Measurements from ENCODE around the gene FUT8.

DNA sequence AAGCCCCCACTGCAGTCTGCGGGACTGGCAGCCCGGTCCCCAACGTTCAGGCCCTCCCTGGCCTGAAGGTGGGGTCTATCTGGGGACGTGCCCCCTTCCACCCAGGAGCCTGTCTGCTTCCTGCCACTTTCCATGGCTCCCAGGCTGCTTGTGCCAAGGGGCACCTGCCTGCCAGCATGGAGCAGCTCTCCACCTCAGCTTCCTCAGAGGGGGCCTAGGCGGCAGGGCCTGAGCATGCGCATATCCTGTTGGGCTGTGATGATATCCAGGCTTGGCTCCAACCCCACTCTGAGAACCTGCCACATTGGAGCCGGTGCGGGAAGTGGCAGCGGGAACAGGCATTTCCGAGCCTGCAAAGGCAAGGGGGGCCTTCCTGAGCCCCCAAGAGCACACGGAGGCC is 57.4 kb downstream of the FUT8 start:
- TF ChIP-seq, protein P1, sequence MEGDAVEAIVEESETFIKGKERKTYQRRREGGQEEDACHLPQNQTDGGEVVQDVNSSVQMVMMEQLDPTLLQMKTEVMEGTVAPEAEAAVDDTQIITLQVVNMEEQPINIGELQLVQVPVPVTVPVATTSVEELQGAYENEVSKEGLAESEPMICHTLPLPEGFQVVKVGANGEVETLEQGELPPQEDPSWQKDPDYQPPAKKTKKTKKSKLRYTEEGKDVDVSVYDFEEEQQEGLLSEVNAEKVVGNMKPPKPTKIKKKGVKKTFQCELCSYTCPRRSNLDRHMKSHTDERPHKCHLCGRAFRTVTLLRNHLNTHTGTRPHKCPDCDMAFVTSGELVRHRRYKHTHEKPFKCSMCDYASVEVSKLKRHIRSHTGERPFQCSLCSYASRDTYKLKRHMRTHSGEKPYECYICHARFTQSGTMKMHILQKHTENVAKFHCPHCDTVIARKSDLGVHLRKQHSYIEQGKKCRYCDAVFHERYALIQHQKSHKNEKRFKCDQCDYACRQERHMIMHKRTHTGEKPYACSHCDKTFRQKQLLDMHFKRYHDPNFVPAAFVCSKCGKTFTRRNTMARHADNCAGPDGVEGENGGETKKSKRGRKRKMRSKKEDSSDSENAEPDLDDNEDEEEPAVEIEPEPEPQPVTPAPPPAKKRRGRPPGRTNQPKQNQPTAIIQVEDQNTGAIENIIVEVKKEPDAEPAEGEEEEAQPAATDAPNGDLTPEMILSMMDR (IDR thresholded peaks at IDR 0.05) = no peak
- no peak for TF ChIP-seq POLR2A (IDR thresholded peaks at IDR 0.05)

Data from suprapubic skin (tissue), 3 donors.